Measurements from ENCODE around the gene XRCC6. TPM values are rescaled to one million over a fixed set of nuclear protein-coding genes. Genes with fewer than 3 reads are reported as not detected.

Gene XRCC6
- polyA plus RNA-seq, 3 donors = 58.6 to 286 (median 267) TPM

DNA sequence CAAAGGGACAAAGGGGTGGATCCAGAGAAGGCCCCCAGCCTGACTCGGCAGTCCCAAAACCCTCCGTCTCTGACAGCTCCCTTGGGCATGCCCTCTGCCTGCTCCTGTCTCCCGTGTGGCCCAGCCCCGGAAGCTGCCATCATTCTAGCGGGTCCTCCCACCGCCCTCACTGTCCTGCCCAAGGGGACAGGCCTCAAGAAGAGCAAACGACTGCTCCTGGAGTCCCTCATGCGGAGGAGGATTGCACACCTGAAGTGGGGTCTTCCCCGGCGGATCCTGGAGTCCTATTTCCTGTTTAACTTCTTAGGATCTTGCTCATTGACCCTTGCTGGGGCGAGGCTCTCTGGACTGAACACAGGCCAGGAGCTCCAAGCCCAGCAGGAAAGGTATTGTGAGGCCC lies 75.6 kb downstream of the XRCC6 start:
- Mint-ChIP-seq H3K27me3 (ENCODE audit: low read depth in 3 of 3) (peaks cover 2 to 4% (median 2%) of the 10 kb centered on the region in 3 donors), H3K9me3 (peaks cover 0 to 2% (median 0%) of the 10 kb centered on the region in 7 donors), H3K36me3 (no peaks in the 10 kb centered on the region), H3K4me1 (peaks cover 13% of the 10 kb centered on the region), H3K4me3 (peak overlapping the region in 1 of 2 donors; percentile 76), H3K27ac (peak overlapping the region in 3 of 7 donors; percentile 82 to 94 (median 88))
- Histone ChIP-seq H3K79me2 (ENCODE audit: insufficient read depth, low read length) (no peaks in the 10 kb centered on the region), H3K27ac (ENCODE audit: low read depth in 1 of 2, low read length in 2 of 2) (peak overlapping the region; percentile 25 to 64), H4K20me1 (ENCODE audit: insufficient read depth, low read length) (no peaks in the 10 kb centered on the region), H3K27me3 (ENCODE audit: control insufficient read depth in 2 of 2, insufficient read depth in 2 of 2, low read length in 2 of 2) (no peaks in the 10 kb centered on the region), H3K9ac (ENCODE audit: insufficient read depth, low read length, poor library complexity, severe bottlenecking) (peak overlapping the region; percentile 6), H2AFZ (ENCODE audit: insufficient read depth, low read depth, low read length, poor library complexity, severe bottlenecking) (peak overlapping the region; percentile 83), H3K9me3 (replicated peaks in 1 of 2; ENCODE audit: control insufficient read depth in 1 of 2, insufficient read depth in 1 of 2, low read length in 2 of 2) (no peaks in the 10 kb centered on the region), H3K4me3 (replicated peaks in 1 of 3; ENCODE audit: low read depth in 2 of 3, low read length in 3 of 3) (no peak overlapping the region), H3K36me3 (replicated peaks in 1 of 2; ENCODE audit: control insufficient read depth in 1 of 2, insufficient read depth in 2 of 2, low read length in 2 of 2) (peaks cover 0 to 8% of the 10 kb centered on the region in 2 donors), H3K4me2 (replicated peaks; ENCODE audit: extremely low read depth, low read length, poor library complexity, severe bottlenecking) (peak overlapping the region; percentile 71), H3K4me1 (ENCODE audit: control insufficient read depth in 1 of 2, insufficient read depth in 2 of 2, low read length in 2 of 2) (peaks cover 17 to 21% of the 10 kb centered on the region in 2 donors)
- intact Hi-C loops (cut with micrococcal nuclease) = loop anchor here (1.0 to 10.0 kb wide), 5 partner anchors 158 to 398 kb away; partner anchors contain the start of gene NDUFA6 (in 1 of the 2)
- 76% methylated on average over 11 of the region's 11 CpGs for WGBS (ENCODE audit: insufficient coverage)
- DNase-seq = no peak
- no peak for TF ChIP-seq CTCF (IDR thresholded peaks at IDR 0.05)

GRCh38 chr22:41697126-41697775 lies 76.2 kb downstream of the XRCC6 start:
- Mint-ChIP-seq H3K27ac (peak overlapping the region in 5 of 7 donors; percentile 84 to 94 (median 88)), H3K4me3 (peak overlapping the region; percentile 76 to 88), H3K4me1 (peaks cover 14% of the 10 kb centered on the region), H3K27me3 (ENCODE audit: low read depth in 3 of 3) (peaks cover 2 to 4% (median 2%) of the 10 kb centered on the region in 3 donors), H3K36me3 (no peaks in the 10 kb centered on the region), H3K9me3 (peaks cover 0 to 2% (median 0%) of the 10 kb centered on the region in 7 donors)
- peaks cover 17 to 21% of the 10 kb centered on the region in 2 donors for H3K4me1 ChIP-seq (ENCODE audit: control insufficient read depth in 1 of 2, insufficient read depth in 2 of 2, low read length in 2 of 2)
- peak; percentile 98 for TF ChIP-seq CTCF (IDR thresholded peaks at IDR 0.05)
- H4K20me1 ChIP-seq (ENCODE audit: insufficient read depth, low read length) = no peaks in the 10 kb centered on the region
- H3K27ac ChIP-seq (ENCODE audit: low read depth in 1 of 2, low read length in 2 of 2) = peak overlapping the region; percentile 25 to 64
- peak; percentile 80 to 91 (median 85) for DNase-seq
- peak overlapping the region in 2 of 3 experiments; percentile 10 to 64 for H3K4me3 ChIP-seq (replicated peaks in 1 of 3; ENCODE audit: low read depth in 2 of 3, low read length in 3 of 3)
- H3K4me2 ChIP-seq (replicated peaks; ENCODE audit: extremely low read depth, low read length, poor library complexity, severe bottlenecking) = peak overlapping the region; percentile 71
- intact Hi-C loops (cut with micrococcal nuclease) = loop anchor here (1.0 to 10.0 kb wide), 5 partner anchors 158 to 398 kb away; partner anchors contain the start of gene NDUFA6 (in 1 of the 2)
- H3K9me3 ChIP-seq (replicated peaks in 1 of 2; ENCODE audit: control insufficient read depth in 1 of 2, insufficient read depth in 1 of 2, low read length in 2 of 2) = no peaks in the 10 kb centered on the region
- no peaks in the 10 kb centered on the region for H3K27me3 ChIP-seq (ENCODE audit: control insufficient read depth in 2 of 2, insufficient read depth in 2 of 2, low read length in 2 of 2)
- H3K9ac ChIP-seq (ENCODE audit: insufficient read depth, low read length, poor library complexity, severe bottlenecking) = peak overlapping the region; percentile 6
- H3K79me2 ChIP-seq (ENCODE audit: insufficient read depth, low read length) = no peaks in the 10 kb centered on the region
- peak overlapping the region; percentile 83 for H2AFZ ChIP-seq (ENCODE audit: insufficient read depth, low read depth, low read length, poor library complexity, severe bottlenecking)
- H3K36me3 ChIP-seq (replicated peaks in 1 of 2; ENCODE audit: control insufficient read depth in 1 of 2, insufficient read depth in 2 of 2, low read length in 2 of 2) = peaks cover 0 to 8% of the 10 kb centered on the region in 2 donors
- WGBS (ENCODE audit: insufficient coverage) = 30% methylated on average over 10 of the region's 12 CpGs
